SU-DHL-6 (cell line): ENCODE data around the gene AGAP1.

Experiments
- CTCF ChIP-seq: fragments of 200-600 bp; sonication (generic); IDR thresholded peaks from one replicate; pipeline ENCODE4 v1.5.1; 2017; ENCODE audit warnings: antibody characterized with exemption, mild to moderate bottlenecking, low read length, moderate library complexity; ENCODE audit not compliant: insufficient read depth, poor library complexity, severe bottlenecking
- EZH2phosphoT487 ChIP-seq: fragments of 200-600 bp; sonication (generic), shearing (Covaris generic); conservative IDR thresholded peaks from 2 replicates; pipeline ENCODE4 v1.6.1; 2018; ENCODE audit warnings: mild to moderate bottlenecking, antibody characterized with exemption, low read length, moderate library complexity, mixed read lengths

GRCh38 chr2:235569837-235570236 lies 76.0 kb downstream of the AGAP1 start:
- TF ChIP-seq CTCF (no peak), EZH2phosphoT487 (no peak)
